ENCODE results near the gene PLCH1.

Gene PLCH1

DNA sequence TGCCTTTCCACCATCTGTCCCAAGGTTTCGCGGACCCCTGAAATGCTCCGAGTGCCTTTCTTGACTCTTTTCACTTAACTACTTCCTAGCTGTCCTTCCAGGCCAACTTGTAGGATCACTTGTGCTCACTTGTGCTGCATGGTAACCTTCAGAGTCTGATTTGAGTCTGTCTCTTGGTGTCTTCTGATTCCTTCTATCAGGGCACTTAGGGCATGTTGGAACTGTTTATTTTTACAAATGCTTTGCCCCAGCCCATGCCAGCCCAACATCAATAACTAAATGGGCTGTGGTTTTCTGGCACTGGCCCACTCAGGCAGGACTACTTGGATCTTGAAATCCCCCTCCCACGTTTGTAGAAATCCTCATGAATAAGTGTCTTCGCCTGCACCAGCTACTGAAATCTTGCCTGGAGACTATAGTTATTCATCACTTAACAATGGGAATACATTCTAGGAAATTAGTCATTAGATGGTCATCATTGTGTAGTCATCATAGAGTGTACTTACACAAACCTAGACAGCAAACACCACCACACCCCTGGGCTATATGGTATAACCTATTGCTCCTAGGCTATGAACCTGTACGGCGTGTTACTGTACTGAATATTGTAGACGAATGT lies 328.3 kb downstream of the PLCH1 start:
- TF ChIP-seq, protein P1, sequence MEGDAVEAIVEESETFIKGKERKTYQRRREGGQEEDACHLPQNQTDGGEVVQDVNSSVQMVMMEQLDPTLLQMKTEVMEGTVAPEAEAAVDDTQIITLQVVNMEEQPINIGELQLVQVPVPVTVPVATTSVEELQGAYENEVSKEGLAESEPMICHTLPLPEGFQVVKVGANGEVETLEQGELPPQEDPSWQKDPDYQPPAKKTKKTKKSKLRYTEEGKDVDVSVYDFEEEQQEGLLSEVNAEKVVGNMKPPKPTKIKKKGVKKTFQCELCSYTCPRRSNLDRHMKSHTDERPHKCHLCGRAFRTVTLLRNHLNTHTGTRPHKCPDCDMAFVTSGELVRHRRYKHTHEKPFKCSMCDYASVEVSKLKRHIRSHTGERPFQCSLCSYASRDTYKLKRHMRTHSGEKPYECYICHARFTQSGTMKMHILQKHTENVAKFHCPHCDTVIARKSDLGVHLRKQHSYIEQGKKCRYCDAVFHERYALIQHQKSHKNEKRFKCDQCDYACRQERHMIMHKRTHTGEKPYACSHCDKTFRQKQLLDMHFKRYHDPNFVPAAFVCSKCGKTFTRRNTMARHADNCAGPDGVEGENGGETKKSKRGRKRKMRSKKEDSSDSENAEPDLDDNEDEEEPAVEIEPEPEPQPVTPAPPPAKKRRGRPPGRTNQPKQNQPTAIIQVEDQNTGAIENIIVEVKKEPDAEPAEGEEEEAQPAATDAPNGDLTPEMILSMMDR (IDR thresholded peaks at IDR 0.05; ENCODE audit: insufficient read depth, low read length, missing control alignments), result no peak
- ChIA-PET CTCF (no interaction called here), POLR2A (no interaction called here)
- DNase-seq (ENCODE audit: low read depth, low spot score), result no peak
- H3K4me3 ChIP-seq (ENCODE audit: low read depth, low read length), result no peak overlapping the region

DNA sequence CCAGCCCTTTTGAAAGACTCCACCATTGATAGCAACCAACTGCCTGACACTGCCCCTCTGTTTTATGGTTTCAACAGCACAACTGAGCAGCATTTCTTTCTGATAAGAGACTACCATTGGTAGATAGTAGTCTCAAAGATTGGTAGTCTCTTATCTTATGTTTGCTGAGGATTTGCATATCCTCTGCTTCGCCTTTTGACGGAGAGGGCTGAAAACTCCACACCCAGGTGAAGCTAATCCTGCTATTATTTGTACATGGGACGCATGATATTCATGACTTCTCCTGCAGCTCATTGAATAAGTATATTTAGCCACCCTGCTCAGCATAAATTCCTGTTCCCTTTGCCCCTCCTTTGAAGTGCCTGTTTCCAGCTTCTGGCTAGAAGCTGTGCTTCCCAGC lies 332.0 kb downstream of the PLCH1 start:
- DNase-seq (ENCODE audit: low read depth, low spot score), result no peak
- CTCF ChIA-PET, result no interaction called here
- TF ChIP-seq, protein P1 (IDR thresholded peaks at IDR 0.05; ENCODE audit: insufficient read depth, low read length, missing control alignments), result no peak

DNA sequence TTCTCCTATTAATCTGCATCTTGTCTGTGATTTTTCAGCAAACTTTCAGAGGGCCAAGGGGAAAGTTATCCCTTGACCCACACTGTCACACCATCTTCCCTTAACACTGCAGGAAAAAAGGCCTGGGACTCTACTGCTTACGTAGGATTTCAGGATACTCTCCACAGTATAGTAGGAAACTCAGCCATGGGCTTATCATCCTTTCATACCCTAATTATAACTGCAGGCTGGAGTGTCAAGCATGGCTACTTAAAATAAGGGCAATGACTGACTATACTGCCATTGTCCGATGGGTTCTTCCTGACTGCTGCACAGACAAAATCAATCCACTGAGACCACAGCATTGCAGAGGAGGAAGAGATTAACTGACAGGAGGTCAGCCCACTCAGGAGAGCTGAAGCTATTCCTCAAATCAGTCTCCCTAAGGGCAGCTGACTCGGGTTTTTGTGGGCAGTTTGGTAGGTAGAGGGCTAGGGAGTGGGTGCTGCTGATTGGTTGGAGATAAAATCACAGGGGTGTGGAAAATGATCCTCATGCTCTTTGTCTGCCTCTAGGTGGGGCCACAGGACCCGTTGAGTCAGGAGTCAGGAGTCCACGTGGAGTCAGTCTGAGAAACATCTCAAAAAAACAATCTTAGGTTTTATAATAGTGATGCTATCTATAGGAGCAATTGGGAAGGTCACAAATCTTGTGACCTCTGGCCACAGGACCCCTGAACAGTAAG lies 333.2 kb downstream of the PLCH1 start:
- CTCF ChIA-PET, result no interaction called here
- H3K4me3 ChIP-seq (ENCODE audit: low read depth, low read length), result no peak overlapping the region
- TF ChIP-seq, protein P1 (IDR thresholded peaks at IDR 0.05; ENCODE audit: insufficient read depth, low read length, missing control alignments), result no peak
- POLR2A ChIA-PET, result no interaction called here
- DNase-seq (ENCODE audit: low read depth, low spot score), result no peak

More for the DNA sequence above, 332.0 kb downstream of the PLCH1 start:
- POLR2A ChIA-PET, result no interaction called here
- no peak overlapping the region for H3K4me3 ChIP-seq (ENCODE audit: low read depth, low read length)

DNA sequence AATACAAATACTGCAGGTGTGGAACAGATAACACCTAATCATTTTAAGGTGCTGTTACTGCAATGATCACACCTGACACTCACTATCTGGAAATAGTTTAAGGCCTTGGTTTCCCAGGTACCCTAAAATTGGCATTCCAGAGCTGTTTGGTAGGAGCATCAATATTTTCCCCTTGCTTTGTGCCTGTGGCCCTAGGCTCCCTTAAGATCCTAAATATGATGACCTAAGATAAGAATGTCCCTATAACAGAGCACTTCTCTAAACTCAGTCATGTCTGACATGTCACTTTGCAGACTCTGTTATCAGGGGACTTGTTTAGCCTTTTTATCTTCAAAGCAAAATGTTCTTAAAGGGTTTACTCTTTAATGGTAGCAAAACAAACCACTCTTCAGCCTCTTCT lies 335.5 kb downstream of the PLCH1 start:
- CTCF ChIA-PET, result no interaction called here
- no peak for DNase-seq (ENCODE audit: low read depth, low spot score)
- no peak overlapping the region for H3K4me3 ChIP-seq (ENCODE audit: low read depth, low read length)
- TF ChIP-seq, protein P1 (IDR thresholded peaks at IDR 0.05; ENCODE audit: insufficient read depth, low read length, missing control alignments), result no peak
- POLR2A ChIA-PET, result no interaction called here

DNA sequence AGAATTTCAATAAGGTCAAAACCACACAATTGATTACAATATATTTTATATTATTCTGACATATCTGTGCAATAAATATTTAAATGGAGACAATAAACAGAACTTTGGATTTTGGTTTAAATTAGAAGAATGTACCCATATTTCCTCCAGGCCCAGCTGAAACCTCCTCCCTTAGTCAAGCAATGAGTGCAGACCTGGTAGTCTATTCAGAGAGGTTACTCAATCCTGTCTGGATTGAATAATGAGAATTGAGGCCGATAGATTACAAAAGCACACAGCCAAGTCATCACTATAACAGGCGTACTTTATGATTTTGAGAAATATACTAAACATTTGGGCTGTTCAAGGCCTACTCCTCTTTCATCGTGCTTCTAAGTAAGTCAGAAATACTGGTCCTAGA lies 336.9 kb downstream of the PLCH1 start:
- CTCF ChIA-PET, result no interaction called here
- POLR2A ChIA-PET, result no interaction called here
- DNase-seq (ENCODE audit: low read depth, low spot score), result no peak
- TF ChIP-seq, protein P1 (IDR thresholded peaks at IDR 0.05; ENCODE audit: insufficient read depth, low read length, missing control alignments), result no peak
- no peak overlapping the region for H3K4me3 ChIP-seq (ENCODE audit: low read depth, low read length)

- ChIA-PET POLR2A (no interaction called here), CTCF (no interaction called here)
- DNase-seq (ENCODE audit: low read depth, low spot score), result no peak
- TF ChIP-seq, protein P1 (IDR thresholded peaks at IDR 0.05; ENCODE audit: insufficient read depth, low read length, missing control alignments), result no peak
- no peak overlapping the region for H3K4me3 ChIP-seq (ENCODE audit: low read depth, low read length)
Measured at GRCh38 chr3:155407331-155407730, 337.5 kb downstream of the PLCH1 start.
